H1 (cell line): ENCODE measurements around the gene TRIOBP.

ENCODE experiments used
- CHD2 ChIP-seq: IDR thresholded peaks from 2 replicates; pipeline ENCODE4 v1.6.1; 2012; ENCODE audit warnings: low read length, improper control_type of control experiment
- CHD7 ChIP-seq: fragments of 300-600 bp; sonication (generic); IDR thresholded peaks from 2 replicates; pipeline ENCODE4 v1.7.1; 2012; ENCODE audit warnings: low read length, moderate library complexity, mild to moderate bottlenecking, inconsistent platforms; ENCODE audit not compliant: insufficient replicate concordance
- CREB1 ChIP-seq: IDR thresholded peaks from 2 replicates; pipeline ENCODE4 v1.6.1; 2012; ENCODE audit warnings: inconsistent platforms
- CTCF ChIP-seq, 3 experiments: IDR thresholded peaks; 1 replicate in 2 of 3; 2 replicates in 1 of 3; pipeline versions ENCODE4 v1.5.1 to v1.6.1; 2011; ENCODE audit warnings: low read length in 3 of 3, mild to moderate bottlenecking in 3 of 3, inconsistent platforms in 2 of 3, low read depth in 1 of 3, moderate library complexity in 1 of 3; ENCODE audit not compliant: insufficient read depth in 1 of 3; ENCODE audit errors: control extremely low read depth in 1 of 3
- EZH2 ChIP-seq: fragments of 200-600 bp; sonication (generic); IDR thresholded peaks from 2 replicates; pipeline ENCODE4 v1.7.1; 2012; ENCODE audit warnings: low read depth, mild to moderate bottlenecking, moderate library complexity, low read length, inconsistent platforms; ENCODE audit not compliant: severe bottlenecking
- GABPA ChIP-seq: IDR thresholded peaks from 2 replicates; pipeline ENCODE4 v1.6.1; 2011; ENCODE audit warnings: mild to moderate bottlenecking, low read length, moderate library complexity, borderline replicate concordance; ENCODE audit not compliant: insufficient read depth
- MAFK ChIP-seq: IDR thresholded peaks from 2 replicates; pipeline ENCODE4 v1.6.1; 2012; ENCODE audit warnings: low read depth, mild to moderate bottlenecking, improper control_type of control experiment, low read length
- MAX ChIP-seq: IDR thresholded peaks from 2 replicates; pipeline ENCODE4 v1.6.1; 2012; ENCODE audit warnings: inconsistent platforms
- POLR2AphosphoS5 ChIP-seq: IDR thresholded peaks from 2 replicates; pipeline ENCODE4 v1.6.1; 2011; ENCODE audit warnings: low read depth, low read length
- RFX5 ChIP-seq: IDR thresholded peaks from 2 replicates; pipeline ENCODE4 v1.6.1; 2011; ENCODE audit warnings: low read depth, low read length, improper control_type of control experiment, borderline replicate concordance
- SP1 ChIP-seq: IDR thresholded peaks from 2 replicates; pipeline ENCODE4 v1.6.1; 2011; ENCODE audit warnings: low read depth, low read length

GRCh38 chr22:37659066-37659896, 37.6 kb upstream of the TRIOBP start:
- TF ChIP-seq MAX (0 out of 2 replicates have a peak, but pooled peaks have one; percentile 13), CTCF (IDR thresholded peaks at IDR 0.05; ENCODE audit: control extremely low read depth in 1 of 3, insufficient read depth in 1 of 3, low read depth in 1 of 3, low read length in 3 of 3) (no peak), SP1 (no peak), CHD2 (no peak), MAFK (no peak), EZH2 (no peak), CHD7 (no peak), GABPA (no peak), RFX5 (no peak), POLR2AphosphoS5 (no peak), CREB1 (no peak)
